DLD1 (cell line): ENCODE results near the gene GALNT14.

Experiments
- in situ Hi-C: cut with HindIII; loops from 2 replicates; pipeline ENCODE4 v1.10.0; 2017; ENCODE audit warnings: low sequenced_read_pairs

GALNT14 gene

GRCh38 chr2:30866974-30867373 lies 271.3 kb downstream of the GALNT14 start:
- in situ Hi-C loops, result no loop called here

GRCh38 chr2:30865892-30866681 lies 272.2 kb downstream of the GALNT14 start:
- in situ Hi-C loops, result no loop called here

GRCh38 chr2:30865243-30865642 lies 273.0 kb downstream of the GALNT14 start:
- in situ Hi-C loops, result no loop called here

- in situ Hi-C loops, result no loop called here
Observed at GRCh38 chr2:30862054-30862651, 276.1 kb downstream of the GALNT14 start.

GRCh38 chr2:30860726-30861125 lies 277.5 kb downstream of the GALNT14 start:
- in situ Hi-C loops, result no loop called here
